K562 (cell line): ENCODE measurements around the gene VPREB1. TPM values are rescaled to one million over a fixed set of nuclear protein-coding genes. Genes with fewer than 3 reads are reported as not detected.

ENCODE experiments used
- ATF1 ChIP-seq, 2 experiments: fragments of 450-650 bp in 1 of 2; IDR thresholded peaks; 2 replicates each; pipeline ENCODE4 v1.6.1; 2016; ENCODE audit warnings: missing compliant biosample characterization in 1 of 2, missing genetic modification characterization in 1 of 2
- CBX5 ChIP-seq: IDR thresholded peaks from 2 replicates; pipeline ENCODE4 v1.6.1; 2014; ENCODE audit warnings: low read depth, borderline replicate concordance
- DLX4 ChIP-seq: fragments of 250-450 bp; sonication (Bioruptor Pico); IDR thresholded peaks from 2 replicates; pipeline ENCODE4 v1.6.1; 2021; ENCODE audit warnings: mild to moderate bottlenecking
- FOXM1 ChIP-seq, 2 experiments: fragments of 450-650 bp in 1 of 2; sonication (generic) in 1 of 2; formaldehyde crosslinking in 1 of 2; IDR thresholded peaks; 2 replicates each; pipeline versions ENCODE4 v1.6.1 to v1.9.0; 2017 to 2022; ENCODE audit warnings: low read depth in 2 of 2, mild to moderate bottlenecking in 2 of 2, missing genetic modification reagents in 1 of 2, moderate library complexity in 1 of 2
- ID3 ChIP-seq, 2 experiments: fragments of 250-450 bp in 1 of 2; fragments of 450-650 bp in 1 of 2; sonication (Bioruptor Pico) in 1 of 2; IDR thresholded peaks; 2 replicates each; pipeline versions ENCODE4 v1.6.1 to v1.8.0; 2016 to 2021; ENCODE audit warnings: mild to moderate bottlenecking in 2 of 2, moderate library complexity in 2 of 2, missing compliant biosample characterization in 1 of 2, missing genetic modification characterization in 1 of 2
- PURB ChIP-seq: sonication (generic); formaldehyde crosslinking; IDR thresholded peaks from 2 replicates; pipeline ENCODE4 v1.9.0; 2021; ENCODE audit warnings: low read depth, mild to moderate bottlenecking, missing genetic modification reagents
- TCF3 ChIP-seq: sonication (generic); formaldehyde crosslinking; IDR thresholded peaks from 2 replicates; pipeline ENCODE4 v1.4.0; 2020; ENCODE audit warnings: mild to moderate bottlenecking, missing genetic modification reagents
- TRIM28 ChIP-seq: fragments of 450-650 bp; IDR thresholded peaks from 2 replicates; pipeline ENCODE4 v1.6.1; 2017
- TSC22D4 ChIP-seq: fragments of 450-650 bp; IDR thresholded peaks from 2 replicates; pipeline ENCODE4 v1.6.1; 2016; ENCODE audit warnings: missing genetic modification characterization, missing biosample characterization, control low read depth
- YY1 ChIP-seq, 3 experiments: IDR thresholded peaks; 2 replicates each; pipeline ENCODE4 v1.6.1; 2011; ENCODE audit warnings: low read length in 2 of 3, mild to moderate bottlenecking in 2 of 3, moderate library complexity in 2 of 3, borderline replicate concordance in 1 of 3, control low read depth in 1 of 3, low read depth in 1 of 3; ENCODE audit not compliant: insufficient read depth in 3 of 3, insufficient replicate concordance in 2 of 3, control insufficient read depth in 1 of 3, insufficient read length in 1 of 3; ENCODE audit errors: extremely low read depth in 1 of 3
- ZBTB40 ChIP-seq, 2 experiments: fragments of 450-650 bp in 1 of 2; sonication (generic) in 1 of 2; formaldehyde crosslinking in 1 of 2; IDR thresholded peaks; 2 replicates each; pipeline versions ENCODE4 v1.7.1 to v1.9.0; 2016 to 2022; ENCODE audit warnings: inconsistent platforms in 1 of 2, mild to moderate bottlenecking in 1 of 2, missing genetic modification reagents in 1 of 2
- ZNF12 ChIP-seq: sonication (generic); formaldehyde crosslinking; IDR thresholded peaks from 2 replicates; pipeline ENCODE4 v1.4.0; 2020; ENCODE audit warnings: mild to moderate bottlenecking, missing genetic modification reagents
- ZNF445 ChIP-seq: fragments of 250-450 bp; sonication (Bioruptor Pico); IDR thresholded peaks from 2 replicates; pipeline ENCODE4 v1.4.0; 2020; ENCODE audit warnings: low read depth, mild to moderate bottlenecking, moderate library complexity
- polyA plus RNA-seq, 8 experiments: library from polyadenylated mRNA; depleted of rRNA in 4 of 8; stranded (reverse) in 5 of 8; unstranded in 3 of 8; fragments of >200 nt; fragmentation: Nextera tagmentation in 2 of 8; fragmentation: Illumina TruSeq in 1 of 8; extraction: Ambion mirVana in 2 of 8; extraction: Trizol in 1 of 8; gene quantifications; 2 replicates each; pipeline versions ENCODE4 v1.2.1 to v1.2.3, GENCODE V29; 2011 to 2014; ENCODE audit warnings: inconsistent platforms in 1 of 8, missing spikeins in 1 of 8
- total RNA-seq, 7 experiments: library from RNA; depleted of rRNA in 6 of 7; stranded (reverse); fragments of >200 nt in 6 of 7; fragmentation: Illumina TruSeq in 2 of 7; extraction: Trizol in 2 of 7; gene quantifications; 2 replicates each; pipeline versions ENCODE4 v1.2.1 to v1.2.3, GENCODE V29; 2011 to 2021; ENCODE audit warnings: low replicate concordance in 1 of 7

VPREB1 gene
- total and polyA plus RNA-seq, 9 of the 15 experiments (the other 6 are each of a cell fraction or from before 2014, with no cell fraction given): not detected

GRCh38 chr22:22195265-22196017 lies 49.1 kb upstream of the VPREB1 start (continued):
- TF ChIP-seq YY1 (IDR thresholded peaks at IDR 0.05; ENCODE audit: borderline replicate concordance in 1 of 3, control insufficient read depth in 1 of 3, extremely low read depth in 1 of 3, insufficient read depth in 3 of 3, insufficient read length in 1 of 3, insufficient replicate concordance in 2 of 3, low read depth in 1 of 3, low read length in 2 of 3) (peak; percentile 4 to 80 (median 58)), ZNF445 (CRISPR knock-in tag) (no peak), FOXM1 (IDR thresholded peaks at IDR 0.05; ENCODE audit: low read depth) (0 out of 2 replicates have a peak, but pooled peaks have one; percentile 48), FOXM1 (CRISPR knock-in tag; IDR thresholded peaks at IDR 0.05; ENCODE audit: low read depth) (no peak), ZNF12 (CRISPR knock-in tag) (peak; percentile 72; the same call in 1 of the 2 replicates), TRIM28 (no peak), ATF1 (CRISPR knock-in tag; IDR thresholded peaks at IDR 0.05) (no peak), ATF1 (tag; IDR thresholded peaks at IDR 0.05) (peak; percentile 75), CBX5 (no peak), TSC22D4 (no peak), TCF3 (peak; percentile 89), PURB (CRISPR knock-in tag) (no peak), DLX4 (CRISPR knock-in tag) (no peak), ZBTB40 (IDR thresholded peaks at IDR 0.05) (no peak), ZBTB40 (CRISPR knock-in tag; IDR thresholded peaks at IDR 0.05) (no peak; the same call in 1 of the 2 replicates), ID3 (CRISPR knock-in tag; IDR thresholded peaks at IDR 0.05) (no peak), ID3 (tag; IDR thresholded peaks at IDR 0.05) (peak; percentile 86)
